Activated CD8-positive, alpha-beta memory T cell treated with anti-CD3 and anti-CD28 coated beads, Interleukin-2, amount 50 U/mL, for 24 hours (primary cell): ENCODE measurements around the gene HEATR9.

Experiments used
- DNase-seq: peaks from one replicate; pipeline ENCODE4 v3.0.0-alpha.2; 2020; ENCODE audit errors: extremely low read depth

The HEATR9 gene

GRCh38 chr17:35808240-35808961 lies 60.3 kb downstream of the HEATR9 start:
- no peak for DNase-seq

- no peak for DNase-seq
Observed at GRCh38 chr17:35807371-35808144, 61.1 kb downstream of the HEATR9 start.
